ENCODE measurements around the gene TMEM167B. TPM values are rescaled to one million over a fixed set of nuclear protein-coding genes. Genes with fewer than 3 reads are reported as not detected.

TMEM167B gene
- total and polyA plus RNA-seq, 2 of the 8 experiments (the other 6 are each of a cell fraction or from before 2014, with no cell fraction given): 3.6 to 14.8 TPM

DNA sequence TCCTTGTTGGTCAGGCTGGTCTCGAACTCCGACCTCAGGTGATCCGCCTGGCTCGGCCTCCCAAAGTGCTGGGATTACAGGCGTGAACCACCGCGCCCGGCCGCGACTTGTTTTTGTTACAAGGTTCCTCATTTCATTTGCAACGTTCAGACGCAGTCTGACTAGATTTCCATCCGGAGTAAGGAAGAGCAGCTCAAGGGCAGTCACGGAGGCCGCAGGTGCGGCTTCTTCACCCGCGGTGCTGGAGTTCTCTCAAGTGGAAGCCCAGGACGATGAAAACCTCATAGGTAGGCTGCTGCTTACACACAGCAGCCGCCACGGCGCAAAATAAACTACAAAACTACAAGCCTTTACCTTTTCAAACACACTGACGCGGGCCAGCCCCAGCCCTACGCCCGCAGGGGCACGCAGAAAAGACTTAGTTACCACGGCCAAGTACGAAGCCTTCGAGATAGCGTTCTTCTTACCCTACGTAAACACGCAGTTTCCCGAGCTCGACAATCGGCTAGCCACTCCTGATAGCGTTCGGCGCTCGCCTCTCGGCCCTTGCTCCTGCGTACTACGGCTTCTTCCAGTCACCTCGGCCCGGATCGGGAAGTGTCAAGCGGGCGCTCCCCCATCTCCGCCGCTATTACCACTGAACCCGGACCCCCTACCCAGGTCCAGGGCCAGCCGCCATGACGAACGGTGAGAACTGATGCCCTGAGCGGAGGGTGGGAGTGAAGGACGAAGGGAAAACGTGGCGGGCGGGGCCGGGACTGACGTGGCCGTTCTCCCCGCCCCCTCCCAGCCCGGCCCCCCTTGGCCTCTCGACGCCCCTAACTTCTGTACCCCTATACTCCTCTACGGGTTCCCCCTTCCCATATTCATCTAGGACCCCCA lies at the start of gene TMEM167B (continued):
- TF ChIP-seq TBP (IDR thresholded peaks at IDR 0.05; ENCODE audit: low read depth, low read length) (peak; percentile 38; the same call in 1 of the 2 replicates), ASH2L (IDR thresholded peaks at IDR 0.05; ENCODE audit: low read length) (peak; percentile 100), EP300 (IDR thresholded peaks at IDR 0.05; ENCODE audit: borderline replicate concordance in 1 of 2, low read depth in 2 of 2, low read length in 2 of 2) (peak in 1 of 2 experiments; percentile 80; a peak in 1 of 3 replicates), EZH2 (IDR thresholded peaks at IDR 0.05; ENCODE audit: low read depth, low read length, severe bottlenecking) (no peak), CBX5 (IDR thresholded peaks at IDR 0.05; ENCODE audit: low read depth, low read length) (no peak), RAD21 (IDR thresholded peaks at IDR 0.05 in 1 of 2, conservative IDR thresholded peaks at IDR 0.05 in 1 of 2; ENCODE audit: low read depth in 2 of 2, low read length in 2 of 2) (no peak), RBBP5 (IDR thresholded peaks at IDR 0.05; ENCODE audit: borderline replicate concordance, low read depth, low read length) (peak; percentile 99), SRF (IDR thresholded peaks at IDR 0.05; ENCODE audit: low read depth, low read length) (peak; percentile 99), SIN3A (conservative IDR thresholded peaks at IDR 0.05 in 1 of 2, IDR thresholded peaks at IDR 0.05 in 1 of 2; ENCODE audit: low read depth in 1 of 2, low read length in 2 of 2) (peak; percentile 93 to 94), ZNF274 (IDR thresholded peaks at IDR 0.05; ENCODE audit: borderline replicate concordance, extremely low read depth, low read length) (no peak), CREB1 (IDR thresholded peaks at IDR 0.05) (peak; percentile 89), BACH1 (IDR thresholded peaks at IDR 0.05; ENCODE audit: low read length) (no peak), NRF1 (IDR thresholded peaks at IDR 0.05; ENCODE audit: low read depth, low read length) (no peak), HDAC2 (IDR thresholded peaks at IDR 0.05; ENCODE audit: borderline replicate concordance in 1 of 2, low read depth in 2 of 2, low read length in 2 of 2) (no peak), SP1 (IDR thresholded peaks at IDR 0.05; ENCODE audit: low read depth, low read length) (peak; percentile 67; the same call in 1 of the 2 replicates), YY1 (IDR thresholded peaks at IDR 0.05; ENCODE audit: low read depth, low read length) (peak; percentile 84), KDM5A (IDR thresholded peaks at IDR 0.05; ENCODE audit: low read length) (0 out of 2 replicates have a peak, but pooled peaks have one; percentile 62), PHF8 (conservative IDR thresholded peaks at IDR 0.05; ENCODE audit: low read depth, low read length) (peak; percentile 33; the same call in 1 of the 2 replicates), BCL11A (IDR thresholded peaks at IDR 0.05; ENCODE audit: low read depth in 2 of 2, low read length in 2 of 2) (no peak), POLR2AphosphoS5 (IDR thresholded peaks at IDR 0.05; ENCODE audit: low read depth, low read length) (peak; percentile 63; the same call in 1 of the 2 replicates)
- TF ChIP-seq, protein P1, sequence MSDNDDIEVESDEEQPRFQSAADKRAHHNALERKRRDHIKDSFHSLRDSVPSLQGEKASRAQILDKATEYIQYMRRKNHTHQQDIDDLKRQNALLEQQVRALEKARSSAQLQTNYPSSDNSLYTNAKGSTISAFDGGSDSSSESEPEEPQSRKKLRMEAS (IDR thresholded peaks at IDR 0.05): peak; percentile 95

Data from H1 (cell line).